HG03139 (cell line): ENCODE results near the gene TBL3.
A peak's percentile ranks its signal among the peaks of the same experiment; 100 is the strongest.
"Not testable (repeated sequence)": the region's sequence is repeated elsewhere in the genome, so short reads cannot be mapped to it uniquely, and the experiment has no call there.

Experiments
- ATAC-seq: cut with Tn5 transposase; IDR thresholded peaks from one replicate; pipeline ENCODE4 v1.9.1; 2021; ENCODE audit not compliant: unreplicated experiment

Gene TBL3

GRCh38 chr16:1971796-1972489 lies at the start of gene TBL3:
TSS of gene TBL3 (plus strand) at chr16:1972053. CDS start at chr16:1972165, 112 bp downstream.
- ATAC-seq = peak; percentile 80

GRCh38 chr16:1922357-1922756 lies 49.5 kb upstream of the TBL3 start:
- no peak for ATAC-seq

GRCh38 chr16:1923299-1924034 lies 48.4 kb upstream of the TBL3 start:
- no peak for ATAC-seq

- no peak for ATAC-seq
These were observed 47.8 kb upstream of the TBL3 start for GRCh38 chr16:1924095-1924494.

- ATAC-seq = no peak
These were observed 45.6 kb upstream of the TBL3 start for GRCh38 chr16:1926271-1926670.

DNA sequence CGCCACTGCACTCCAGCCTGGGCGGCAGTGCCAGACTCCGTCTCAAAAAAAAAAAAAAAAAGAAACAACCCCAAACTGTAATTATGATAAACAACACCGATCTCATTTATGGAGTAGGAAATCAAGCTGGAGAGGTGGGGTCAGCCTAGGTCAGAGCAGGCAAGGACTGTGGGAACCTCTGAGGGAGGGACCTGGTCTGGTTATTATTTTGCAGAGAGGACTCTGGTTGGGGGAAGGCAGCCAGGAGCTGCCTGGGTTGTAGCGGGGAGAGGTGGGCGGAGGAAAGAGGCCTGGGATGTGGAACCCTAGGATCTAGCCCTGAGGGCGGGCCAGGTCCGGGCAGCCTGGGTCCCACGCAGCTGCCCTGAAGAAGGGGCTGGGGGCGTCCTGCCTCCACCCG lies 42.7 kb upstream of the TBL3 start:
- ATAC-seq = no peak

- peak; percentile 85 for ATAC-seq
These were observed 42.1 kb upstream of the TBL3 start for GRCh38 chr16:1929578-1930337.

DNA sequence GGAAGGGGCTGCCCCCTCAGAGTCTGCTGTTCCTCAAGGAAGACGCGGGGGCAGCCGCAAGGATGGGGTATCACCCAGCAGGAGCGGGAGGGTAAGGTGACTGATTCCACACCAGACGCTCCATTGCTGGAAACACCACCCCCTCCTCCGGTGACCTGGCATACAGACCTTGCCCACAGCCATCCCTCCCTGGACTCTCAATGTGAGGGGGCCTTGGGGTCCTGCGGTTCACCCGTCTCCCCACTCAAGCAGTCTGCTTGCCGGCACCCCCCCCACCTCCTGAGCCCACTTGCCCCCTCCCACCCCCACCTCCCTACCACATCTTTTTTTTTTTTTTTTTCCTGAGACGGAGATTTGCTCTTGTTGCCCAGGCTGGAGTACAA lies 41.5 kb upstream of the TBL3 start:
- no peak for ATAC-seq

DNA sequence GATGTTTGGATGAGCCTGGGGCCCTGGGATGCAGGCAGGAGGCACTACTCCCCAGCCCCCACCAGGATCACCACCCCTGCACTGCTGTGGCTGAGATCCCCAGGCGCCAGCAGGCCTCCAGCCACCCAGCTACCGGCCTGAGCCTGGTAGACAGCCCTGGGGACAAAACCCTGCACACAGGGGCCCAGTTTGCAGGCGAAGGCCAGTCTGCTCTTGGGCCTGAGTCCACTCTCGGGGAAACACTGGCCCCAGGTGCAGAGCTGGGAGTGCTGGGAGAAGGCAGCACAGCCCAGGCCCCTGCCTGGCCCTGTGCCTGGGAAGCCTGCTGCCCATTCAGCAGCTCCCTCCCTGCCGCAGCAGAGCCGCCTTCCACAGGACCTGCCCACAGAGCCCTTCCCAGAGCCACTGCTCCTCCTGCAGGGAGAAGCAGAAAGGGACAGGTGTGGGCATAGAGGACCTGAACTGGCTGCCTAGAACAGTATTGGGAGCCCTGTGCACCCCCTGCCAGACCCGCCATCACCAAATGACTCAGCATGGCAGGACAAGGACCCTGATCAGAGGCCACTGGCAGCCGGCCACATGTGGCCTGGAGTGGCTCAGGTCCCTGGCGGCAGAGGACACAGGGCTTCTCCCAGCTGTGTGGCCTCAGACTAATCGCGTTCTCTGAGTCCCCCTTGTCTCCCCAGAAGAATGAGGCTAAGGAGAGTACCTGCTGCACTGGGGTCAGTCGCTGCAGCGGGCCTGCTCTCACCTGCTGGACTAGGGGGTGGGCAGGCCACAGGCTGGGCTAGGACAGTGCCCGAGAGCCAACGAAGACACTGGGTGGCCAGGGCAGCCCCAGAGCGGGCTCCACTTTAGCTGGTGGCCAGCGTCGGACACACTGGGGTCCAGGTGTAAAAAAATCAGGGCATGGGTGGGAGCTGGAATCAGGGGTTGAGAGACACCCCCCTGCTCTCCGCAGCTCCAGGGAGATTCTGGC lies 39.5 kb upstream of the TBL3 start:
- no peak for ATAC-seq

DNA sequence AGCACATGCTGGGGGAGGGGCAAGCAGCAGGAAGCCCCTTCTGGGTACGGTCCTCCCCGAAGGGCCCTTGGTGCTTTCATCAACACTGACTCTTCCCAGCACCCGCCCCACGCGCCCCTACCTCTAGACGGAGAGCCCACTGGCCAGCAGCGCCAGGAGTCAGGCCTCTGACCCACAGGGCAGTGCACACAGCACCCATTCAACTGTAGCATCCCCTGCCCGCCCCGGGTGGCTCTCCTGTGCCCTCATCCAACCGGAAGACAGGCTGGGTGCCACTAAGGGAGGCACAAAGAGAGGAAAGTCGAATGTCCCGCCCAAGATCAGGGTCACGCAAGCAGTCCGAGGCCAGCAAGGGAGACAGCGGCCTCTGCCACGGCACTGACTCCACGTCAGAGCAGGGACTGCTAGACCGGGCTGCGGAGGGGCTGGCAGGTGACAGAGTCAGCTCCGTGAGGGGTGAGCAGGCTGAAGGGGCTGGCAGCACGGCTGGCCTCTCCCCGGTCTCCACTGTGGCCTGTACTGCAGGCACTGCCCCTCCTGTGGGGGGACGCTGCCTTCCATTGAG lies 38.7 kb upstream of the TBL3 start:
- ATAC-seq = no peak

DNA sequence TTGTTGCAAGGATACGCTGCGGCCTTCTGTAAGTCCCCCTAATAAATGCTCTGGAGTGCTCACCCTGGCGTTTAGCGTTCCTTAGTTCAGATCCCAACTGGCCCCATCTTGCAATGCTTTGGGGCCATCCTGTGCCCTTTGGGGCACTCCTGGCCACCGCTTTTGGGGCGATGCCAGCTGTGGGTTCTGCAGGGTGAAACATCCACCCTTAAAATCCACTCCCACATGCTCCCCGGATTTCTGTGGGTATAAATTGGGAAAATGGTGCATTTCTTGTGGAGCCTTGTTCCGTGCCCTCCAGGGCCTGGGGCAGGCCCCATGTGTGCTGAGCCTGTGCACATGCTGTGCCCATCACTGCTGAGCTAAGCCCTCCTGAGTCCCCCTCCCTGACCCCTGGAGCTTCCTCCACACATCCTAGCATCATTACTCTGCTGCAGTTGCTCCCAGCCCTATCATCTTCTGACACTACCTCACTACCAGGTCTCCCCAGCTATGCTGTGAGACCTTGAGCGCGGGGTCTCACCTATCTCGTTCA lies 34.8 kb upstream of the TBL3 start:
- no peak for ATAC-seq

DNA sequence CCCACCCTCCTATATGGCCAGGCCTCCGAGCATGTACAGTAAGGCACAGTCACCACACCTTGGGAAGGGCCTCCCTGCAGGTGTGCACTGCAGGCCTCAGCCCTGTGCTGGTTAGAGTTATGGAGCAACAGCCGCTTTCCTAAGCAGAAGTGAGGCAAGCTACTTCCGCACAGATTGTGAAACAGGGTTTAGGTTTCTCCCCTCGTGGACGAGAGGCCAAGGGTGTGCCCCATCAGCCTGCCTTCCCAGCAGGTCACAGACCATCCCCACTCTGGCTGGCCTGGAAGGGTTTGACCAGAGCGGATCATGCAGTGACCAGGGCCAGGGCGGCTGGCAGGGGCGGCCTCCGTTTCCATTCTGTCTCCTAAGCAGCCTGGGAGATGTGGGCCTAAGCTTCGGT lies 33.5 kb upstream of the TBL3 start:
- no peak for ATAC-seq

- no peak for ATAC-seq
These were observed 32.9 kb upstream of the TBL3 start for GRCh38 chr16:1938910-1939309.

GRCh38 chr16:1939833-1940232 lies 32.0 kb upstream of the TBL3 start:
- ATAC-seq = not testable (repeated sequence)

DNA sequence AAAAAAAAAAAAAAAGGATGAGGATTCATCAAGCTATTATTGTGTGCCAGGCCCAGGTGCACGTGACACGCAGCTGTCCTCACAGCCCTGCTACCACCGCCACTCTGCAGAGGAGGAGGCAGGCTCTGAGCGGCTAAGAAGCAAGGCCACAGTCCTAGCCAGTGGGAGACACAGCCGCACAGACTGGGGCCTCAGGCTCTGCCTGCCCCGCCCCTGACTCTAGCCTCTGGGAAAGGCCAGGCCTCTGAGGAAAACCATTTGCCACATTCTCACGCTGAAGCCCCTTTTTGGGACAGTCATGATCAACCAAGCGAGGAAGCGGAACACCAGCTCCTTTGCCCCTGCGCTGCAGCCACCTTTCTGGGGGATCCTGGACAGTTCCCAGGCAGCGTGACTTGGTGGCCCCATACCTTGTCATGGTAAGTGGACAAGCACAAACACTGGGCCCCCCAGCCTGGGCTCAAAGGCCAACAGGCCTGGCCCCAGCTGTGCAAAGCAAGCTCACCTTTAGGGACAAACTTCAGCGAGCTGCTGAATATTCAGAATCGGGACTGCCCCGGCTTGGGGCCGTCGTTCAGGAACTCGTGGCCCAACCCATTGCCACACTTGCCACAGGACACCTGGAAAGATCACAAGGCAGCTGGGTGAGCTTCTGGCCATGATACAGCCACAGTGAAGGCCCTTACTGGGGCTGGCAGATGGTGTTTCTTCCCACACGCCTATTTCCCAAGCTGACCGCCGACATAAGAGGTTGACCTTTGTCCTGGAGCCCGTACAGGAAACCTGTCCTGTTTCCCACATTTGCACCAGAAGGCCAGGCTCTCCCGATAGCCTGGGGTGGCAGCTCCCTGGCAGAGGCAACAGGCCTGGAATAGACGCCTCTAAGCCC lies 31.3 kb upstream of the TBL3 start:
- ATAC-seq = no peak

- ATAC-seq = no peak
These were observed 30.4 kb upstream of the TBL3 start for GRCh38 chr16:1941162-1942046.

GRCh38 chr16:1942047-1942809 lies 29.6 kb upstream of the TBL3 start:
- no peak for ATAC-seq
